Natural killer cell (primary cell): ENCODE data around the gene RUNX1. TPM values are rescaled to one million over a fixed set of nuclear protein-coding genes. Genes with fewer than 3 reads are reported as not detected.

ENCODE experiments used
- ATAC-seq, 3 donors: fragments of 150-1000 bp in 2 of 3; fragments of 200-7000 bp in 1 of 3; cut with Tn5 transposase; 1 replicate in 1 of 3; 2 replicates in 2 of 3; pipeline ENCODE4 v1.10.0; 2021; ENCODE audit warnings: mild to moderate bottlenecking in 2 of 3, moderate library complexity in 2 of 3
- DNase-seq, 2 donors: peaks; one replicate each; pipeline versions ENCODE4 v3.0.0 to v3.0.0-alpha.2; 2013 to 2021; ENCODE audit warnings: mixed read lengths in 1 of 2
- H3K27ac ChIP-seq: one replicate; pipeline ENCODE4 v1.5.1; 2013; ENCODE audit warnings: mild to moderate bottlenecking, low read length
- H3K27me3 ChIP-seq: one replicate; pipeline ENCODE4 v1.6.1; 2013; ENCODE audit warnings: low read length; ENCODE audit not compliant: control insufficient read depth, insufficient read depth
- H3K36me3 ChIP-seq: one replicate; pipeline ENCODE4 v1.6.1; 2013; ENCODE audit warnings: low read length; ENCODE audit not compliant: control insufficient read depth, insufficient read depth
- H3K4me1 ChIP-seq: one replicate; pipeline ENCODE4 v1.6.1; 2013; ENCODE audit warnings: low read length; ENCODE audit not compliant: control insufficient read depth, insufficient read depth
- H3K4me3 ChIP-seq: one replicate; pipeline ENCODE4 v1.5.1; 2013; ENCODE audit warnings: low read length
- H3K9me3 ChIP-seq: one replicate; pipeline ENCODE4 v1.6.1; 2013; ENCODE audit warnings: low read length; ENCODE audit not compliant: control insufficient read depth, insufficient read depth
- H3K27ac Mint-ChIP-seq, 2 donors: one replicate each; pipeline ENCODE4 v1.8.0; 2022; ENCODE audit warnings: mild to moderate bottlenecking in 2 of 2, mixed read lengths in 2 of 2, moderate library complexity in 1 of 2
- H3K27me3 Mint-ChIP-seq, 2 donors: one replicate each; pipeline ENCODE4 v1.8.0; 2022; ENCODE audit warnings: low read depth in 2 of 2, mixed read lengths in 2 of 2
- H3K36me3 Mint-ChIP-seq: one replicate; pipeline ENCODE4 v1.8.0; 2022; ENCODE audit warnings: mixed read lengths
- H3K4me1 Mint-ChIP-seq, 2 donors: one replicate each; pipeline ENCODE4 v1.8.0; 2022; ENCODE audit warnings: mixed read lengths in 2 of 2
- H3K4me3 Mint-ChIP-seq: one replicate; pipeline ENCODE4 v1.8.0; 2022; ENCODE audit warnings: mild to moderate bottlenecking, moderate library complexity, mixed read lengths
- H3K9me3 Mint-ChIP-seq, 2 donors: one replicate each; pipeline ENCODE4 v1.8.0; 2022; ENCODE audit warnings: mixed read lengths in 2 of 2
- WGBS: methylation state at CpG from one replicate; pipeline ENCODE4 v1.1.7; 2013; ENCODE audit warnings: missing lambda C conversion rate; ENCODE audit not compliant: insufficient coverage; 5-methylcytosine and 5-hydroxymethylcytosine counted together
- intact Hi-C: fragments of 100-400 bp; cut with micrococcal nuclease; formaldehyde crosslinking; loops from one replicate; pipeline ENCODE4 v1.14.2; 2022
- total RNA-seq, 4 donors: library from RNA; stranded (reverse); fragments of 120-200 nt in 1 of 4; gene quantifications; one replicate each; pipeline versions ENCODE4 v1.2.3 to v1.2.4, GENCODE V29; 2013 to 2022
- TF ChIP-seq, protein P1 (sequence below): fragments of 200-600 bp; IDR thresholded peaks from one replicate; pipeline ENCODE4 v1.8.0; 2022; ENCODE audit warnings: antibody characterized with exemption

The RUNX1 gene
- 100 to 1,000 TPM in 1 of 3 donors, 10 to 100 TPM in 2; 62.1 to 171 (median 98.2) TPM for total RNA-seq
- 35.6 TPM for total RNA-seq (2013)

DNA sequence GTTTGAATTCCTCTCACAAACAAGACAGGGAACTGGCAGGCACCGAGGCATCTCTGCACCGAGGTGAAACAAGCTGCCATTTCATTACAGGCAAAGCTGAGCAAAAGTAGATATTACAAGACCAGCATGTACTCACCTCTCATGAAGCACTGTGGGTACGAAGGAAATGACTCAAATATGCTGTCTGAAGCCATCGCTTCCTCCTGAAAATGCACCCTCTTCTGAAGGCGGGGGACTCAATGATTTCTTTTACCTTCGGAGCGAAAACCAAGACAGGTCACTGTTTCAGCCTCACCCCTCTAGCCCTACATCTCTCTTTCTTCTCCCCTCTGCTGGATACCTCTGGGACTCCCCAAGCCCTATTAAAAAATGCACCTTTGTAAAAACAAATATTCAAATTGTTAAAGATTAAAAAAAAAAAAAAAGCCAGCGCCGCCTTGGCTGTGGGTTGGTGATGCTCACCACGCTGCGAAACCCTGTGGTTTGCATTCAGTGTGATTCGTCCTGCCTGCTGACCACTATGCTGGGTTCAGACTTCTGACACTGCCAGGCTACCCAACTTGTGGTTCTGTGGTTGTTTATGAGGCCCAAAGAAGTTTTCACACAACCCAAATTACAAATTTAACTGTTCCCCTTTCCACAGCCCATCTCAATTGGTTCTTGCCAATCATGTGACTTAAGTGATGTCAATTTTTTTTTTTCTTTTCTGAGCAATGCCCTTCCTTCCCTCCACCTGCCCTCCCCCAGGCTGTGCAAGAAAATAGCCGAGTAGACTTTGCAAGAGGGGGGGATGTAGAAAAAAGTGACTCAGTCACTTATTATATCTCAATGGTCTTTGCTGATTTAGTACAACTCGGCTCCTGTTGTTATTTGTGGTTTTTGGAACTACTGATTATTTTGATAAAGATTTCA, at the start of gene RUNX1:
Gene RUNX1 (minus strand): TSS at position 597 of the 912 bp plus-strand sequence.
- peaks cover 83 to 88% of the 10 kb centered on the region in 2 donors for H3K4me1 Mint-ChIP-seq
- H3K9me3 ChIP-seq: no peaks in the 10 kb centered on the region
- 0% methylated on average over 12 of the region's 14 CpGs for WGBS
- intact Hi-C loops: loop anchor here (1.0 to 5.0 kb wide), 9 partner anchors 22 to 1273 kb away; partner anchors contain the start of gene MORC3
- H3K4me3 Mint-ChIP-seq: peak within 1 kb of the TSS; percentile 92
- no peaks in the 10 kb centered on the region for H3K36me3 ChIP-seq
- no peaks in the 10 kb centered on the region for H3K27me3 ChIP-seq
- peak within 1 kb of the TSS; percentile 80 for H3K27ac ChIP-seq
- peak within 1 kb of the TSS; percentile 56 for H3K4me3 ChIP-seq
- H3K27ac Mint-ChIP-seq: peak within 1 kb of the TSS; percentile 95 to 97
- peak; percentile 41 to 76 (median 71) for ATAC-seq
- H3K9me3 Mint-ChIP-seq: peaks cover 0 to 3% of the 10 kb centered on the region in 2 donors
- H3K27me3 Mint-ChIP-seq: peaks cover 0 to 5% of the 10 kb centered on the region in 2 donors
- H3K4me1 ChIP-seq: peaks cover 63% of the 10 kb centered on the region
- TF ChIP-seq, protein P1, sequence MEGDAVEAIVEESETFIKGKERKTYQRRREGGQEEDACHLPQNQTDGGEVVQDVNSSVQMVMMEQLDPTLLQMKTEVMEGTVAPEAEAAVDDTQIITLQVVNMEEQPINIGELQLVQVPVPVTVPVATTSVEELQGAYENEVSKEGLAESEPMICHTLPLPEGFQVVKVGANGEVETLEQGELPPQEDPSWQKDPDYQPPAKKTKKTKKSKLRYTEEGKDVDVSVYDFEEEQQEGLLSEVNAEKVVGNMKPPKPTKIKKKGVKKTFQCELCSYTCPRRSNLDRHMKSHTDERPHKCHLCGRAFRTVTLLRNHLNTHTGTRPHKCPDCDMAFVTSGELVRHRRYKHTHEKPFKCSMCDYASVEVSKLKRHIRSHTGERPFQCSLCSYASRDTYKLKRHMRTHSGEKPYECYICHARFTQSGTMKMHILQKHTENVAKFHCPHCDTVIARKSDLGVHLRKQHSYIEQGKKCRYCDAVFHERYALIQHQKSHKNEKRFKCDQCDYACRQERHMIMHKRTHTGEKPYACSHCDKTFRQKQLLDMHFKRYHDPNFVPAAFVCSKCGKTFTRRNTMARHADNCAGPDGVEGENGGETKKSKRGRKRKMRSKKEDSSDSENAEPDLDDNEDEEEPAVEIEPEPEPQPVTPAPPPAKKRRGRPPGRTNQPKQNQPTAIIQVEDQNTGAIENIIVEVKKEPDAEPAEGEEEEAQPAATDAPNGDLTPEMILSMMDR: no peak
- H3K36me3 Mint-ChIP-seq: peaks cover 9% of the 10 kb centered on the region
- peak; percentile 80 to 93 for DNase-seq

DNA sequence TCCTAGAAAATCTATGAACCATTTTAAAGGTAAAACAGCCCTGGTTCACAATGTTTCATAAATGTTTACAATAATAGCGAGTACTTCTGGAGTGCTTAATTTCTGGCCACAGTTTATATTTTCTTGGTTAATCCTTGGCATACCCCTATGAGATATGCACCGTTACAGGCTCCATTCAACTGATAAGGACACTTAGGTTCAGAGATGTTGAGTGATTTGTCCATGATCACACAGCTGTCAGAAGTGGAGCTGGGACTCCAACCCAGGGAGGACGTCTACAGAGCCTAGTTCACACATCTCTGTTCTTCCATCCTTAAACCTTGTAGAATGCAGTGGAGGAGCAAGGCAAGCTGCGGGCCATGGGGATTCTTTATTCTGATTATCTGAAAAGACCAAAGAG, 48.4 kb upstream of the RUNX1 start:
- Histone ChIP-seq H3K27me3 (no peaks in the 10 kb centered on the region), H3K4me1 (no peaks in the 10 kb centered on the region), H3K4me3 (no peak overlapping the region), H3K36me3 (no peaks in the 10 kb centered on the region), H3K9me3 (no peaks in the 10 kb centered on the region), H3K27ac (no peak overlapping the region)
- intact Hi-C loops: no loop called here
- no peaks in the 10 kb centered on the region for H3K9me3 Mint-ChIP-seq
- TF ChIP-seq, protein P1: no peak
- peaks cover 0 to 7% of the 10 kb centered on the region in 2 donors for H3K27me3 Mint-ChIP-seq
- H3K36me3 Mint-ChIP-seq: no peaks in the 10 kb centered on the region
- DNase-seq (no peak), ATAC-seq (no peak)
- H3K27ac Mint-ChIP-seq: no peak overlapping the region
- H3K4me1 Mint-ChIP-seq: no peaks in the 10 kb centered on the region
- no peak overlapping the region for H3K4me3 Mint-ChIP-seq
- 98% methylated on average over 4 of the region's 4 CpGs for WGBS

DNA sequence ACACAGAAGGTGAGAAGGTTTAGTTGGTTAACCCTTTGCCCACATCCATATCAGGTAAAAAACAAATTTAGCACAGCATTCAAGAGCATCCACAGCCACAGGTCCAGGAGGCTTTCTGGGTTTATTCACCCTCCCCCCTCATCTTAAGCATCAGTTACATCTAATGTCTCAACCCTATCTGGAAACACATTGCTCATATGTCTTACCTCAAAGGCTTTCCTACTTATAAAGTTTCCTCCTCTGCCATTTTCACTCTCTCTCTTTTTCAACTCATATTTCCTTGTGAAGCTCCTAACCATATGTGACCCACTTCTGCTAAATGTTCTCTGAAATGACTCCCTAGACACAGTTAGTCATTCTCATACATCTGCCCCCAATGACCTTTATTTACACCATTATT, 47.9 kb upstream of the RUNX1 start:
- Histone ChIP-seq H3K9me3 (no peaks in the 10 kb centered on the region), H3K27ac (no peak overlapping the region), H3K4me3 (no peak overlapping the region), H3K4me1 (no peaks in the 10 kb centered on the region), H3K27me3 (no peaks in the 10 kb centered on the region), H3K36me3 (no peaks in the 10 kb centered on the region)
- TF ChIP-seq, protein P1: no peak
- intact Hi-C loops: no loop called here
- Mint-ChIP-seq H3K4me3 (no peak overlapping the region), H3K4me1 (no peaks in the 10 kb centered on the region), H3K27ac (no peak overlapping the region), H3K36me3 (no peaks in the 10 kb centered on the region), H3K27me3 (peaks cover 0 to 7% of the 10 kb centered on the region in 2 donors), H3K9me3 (no peaks in the 10 kb centered on the region)
- DNase-seq (no peak), ATAC-seq (no peak)
